Activated CD8-positive, alpha-beta memory T cell treated with anti-CD3 and anti-CD28 coated beads, Interleukin-2, amount 50 U/mL, for 24 hours (primary cell): ENCODE results near the gene FAM47C.
"Not testable (repeated sequence)": the region's sequence is repeated elsewhere in the genome, so short reads cannot be mapped to it uniquely, and the experiment has no call there.

Experiments
- DNase-seq: peaks from one replicate; pipeline ENCODE4 v3.0.0-alpha.2; 2020; ENCODE audit errors: extremely low read depth

FAM47C gene

GRCh38 chrX:37008182-37008581, at the start of gene FAM47C:
Gene FAM47C (plus strand): TSS chrX:37008366. CDS start chrX:37008411, 45 bp downstream.
- DNase-seq = not testable (repeated sequence)

- no peak for DNase-seq
Measured at GRCh38 chrX:36961590-36961989, 46.6 kb upstream of the FAM47C start.

GRCh38 chrX:36963069-36963808, 44.9 kb upstream of the FAM47C start:
- DNase-seq = no peak

GRCh38 chrX:36963852-36964251, 44.3 kb upstream of the FAM47C start:
- DNase-seq = no peak

- DNase-seq = no peak
Measured at GRCh38 chrX:36973575-36973974, 34.6 kb upstream of the FAM47C start.

GRCh38 chrX:36974911-36975310, 33.3 kb upstream of the FAM47C start:
- no peak for DNase-seq

GRCh38 chrX:36978886-36979285, 29.3 kb upstream of the FAM47C start:
- DNase-seq = no peak

GRCh38 chrX:36983831-36984230, 24.3 kb upstream of the FAM47C start:
- DNase-seq = no peak

- not testable (repeated sequence) for DNase-seq
Measured at GRCh38 chrX:36985416-36986209, 22.6 kb upstream of the FAM47C start.

GRCh38 chrX:36986231-36986630, 21.9 kb upstream of the FAM47C start:
- DNase-seq = no peak

GRCh38 chrX:36987212-36987611, 21.0 kb upstream of the FAM47C start:
- not testable (repeated sequence) for DNase-seq

GRCh38 chrX:37000140-37000539, 8.0 kb upstream of the FAM47C start:
- DNase-seq = no peak

- DNase-seq = no peak
Measured at GRCh38 chrX:37010496-37010895, 2.3 kb downstream of the FAM47C start.

GRCh38 chrX:37034260-37034659, 26.1 kb downstream of the FAM47C start:
- DNase-seq = not testable (repeated sequence)

GRCh38 chrX:37036674-37037220, 28.6 kb downstream of the FAM47C start:
- DNase-seq = not testable (repeated sequence)

- DNase-seq = not testable (repeated sequence)
Measured at GRCh38 chrX:37038814-37039213, 30.6 kb downstream of the FAM47C start.

- DNase-seq = not testable (repeated sequence)
Measured at GRCh38 chrX:37042956-37043885, 35.1 kb downstream of the FAM47C start.

- DNase-seq = no peak
Measured at GRCh38 chrX:37047776-37048175, 39.6 kb downstream of the FAM47C start.

GRCh38 chrX:37057572-37057971, 49.4 kb downstream of the FAM47C start:
- not testable (repeated sequence) for DNase-seq

- no peak for DNase-seq
Measured at GRCh38 chrX:37060999-37061398, 52.8 kb downstream of the FAM47C start.
